Neural cell (in vitro differentiated cells): ENCODE measurements around the gene RHOF.

Source experiments
- EP300 ChIP-seq: fragments of 450-650 bp; conservative IDR thresholded peaks from 2 replicates; pipeline ENCODE4 v1.6.1; 2014; ENCODE audit warnings: antibody characterized with exemption, mild to moderate bottlenecking, moderate library complexity; ENCODE audit not compliant: poor library complexity, severe bottlenecking
- EZH2 ChIP-seq: fragments of 200-600, 300-800 bp; shearing (Covaris generic), sonication (generic); IDR thresholded peaks from 2 replicates; pipeline ENCODE4 v1.6.1; 2014; ENCODE audit warnings: antibody characterized with exemption, low read length, borderline replicate concordance, mild to moderate bottlenecking; ENCODE audit not compliant: insufficient read depth, poor library complexity, severe bottlenecking
- MXI1 ChIP-seq: fragments of 450-650 bp; conservative IDR thresholded peaks from 2 replicates; pipeline ENCODE4 v1.6.1; 2014; ENCODE audit warnings: antibody characterized with exemption, mild to moderate bottlenecking; ENCODE audit not compliant: poor library complexity, severe bottlenecking
- POLR2AphosphoS5 ChIP-seq: IDR thresholded peaks from 2 replicates; pipeline ENCODE4 v1.6.1; 2012
- RAD21 ChIP-seq: fragments of 450-650 bp; conservative IDR thresholded peaks from 2 replicates; pipeline ENCODE4 v1.6.1; 2014; ENCODE audit warnings: antibody characterized with exemption, mild to moderate bottlenecking, moderate library complexity
- SMC3 ChIP-seq: fragments of 450-650 bp; conservative IDR thresholded peaks from 2 replicates; pipeline ENCODE4 v1.6.1; 2014; ENCODE audit warnings: antibody characterized with exemption, mild to moderate bottlenecking, moderate library complexity; ENCODE audit not compliant: poor library complexity
- TAF1 ChIP-seq: IDR thresholded peaks from 2 replicates; pipeline ENCODE4 v1.6.1; 2012; ENCODE audit warnings: low read depth
- TF ChIP-seq, protein P1 (sequence below): fragments of 450-650 bp; IDR thresholded peaks from 2 replicates; pipeline ENCODE4 v1.5.1; 2014; ENCODE audit warnings: antibody characterized with exemption, mild to moderate bottlenecking, moderate library complexity; ENCODE audit not compliant: poor library complexity, severe bottlenecking
- TF ChIP-seq, protein P2 (sequence below): IDR thresholded peaks from 2 replicates; pipeline ENCODE4 v1.6.1; 2012; ENCODE audit warnings: borderline replicate concordance

DNA sequence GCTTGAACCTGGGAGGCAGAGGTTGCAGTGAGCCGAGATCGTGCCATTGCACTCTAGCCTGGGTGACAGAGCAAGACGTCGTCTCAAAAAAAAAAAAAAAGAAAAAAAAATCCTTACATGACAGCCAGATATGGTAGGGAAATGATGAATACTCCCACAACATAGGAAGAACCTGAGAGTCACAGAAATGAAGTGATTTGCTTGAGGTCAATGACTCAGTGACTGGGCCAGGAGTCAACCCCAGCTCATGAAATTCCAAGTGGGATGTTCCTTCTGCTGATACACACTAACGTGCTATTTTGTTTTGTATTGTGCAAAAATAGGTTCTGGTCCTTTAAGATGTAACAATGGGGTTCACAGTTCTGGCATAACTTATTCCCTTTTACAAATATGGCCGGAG is 9.0 kb downstream of the RHOF start:
- TF ChIP-seq, protein P1, sequence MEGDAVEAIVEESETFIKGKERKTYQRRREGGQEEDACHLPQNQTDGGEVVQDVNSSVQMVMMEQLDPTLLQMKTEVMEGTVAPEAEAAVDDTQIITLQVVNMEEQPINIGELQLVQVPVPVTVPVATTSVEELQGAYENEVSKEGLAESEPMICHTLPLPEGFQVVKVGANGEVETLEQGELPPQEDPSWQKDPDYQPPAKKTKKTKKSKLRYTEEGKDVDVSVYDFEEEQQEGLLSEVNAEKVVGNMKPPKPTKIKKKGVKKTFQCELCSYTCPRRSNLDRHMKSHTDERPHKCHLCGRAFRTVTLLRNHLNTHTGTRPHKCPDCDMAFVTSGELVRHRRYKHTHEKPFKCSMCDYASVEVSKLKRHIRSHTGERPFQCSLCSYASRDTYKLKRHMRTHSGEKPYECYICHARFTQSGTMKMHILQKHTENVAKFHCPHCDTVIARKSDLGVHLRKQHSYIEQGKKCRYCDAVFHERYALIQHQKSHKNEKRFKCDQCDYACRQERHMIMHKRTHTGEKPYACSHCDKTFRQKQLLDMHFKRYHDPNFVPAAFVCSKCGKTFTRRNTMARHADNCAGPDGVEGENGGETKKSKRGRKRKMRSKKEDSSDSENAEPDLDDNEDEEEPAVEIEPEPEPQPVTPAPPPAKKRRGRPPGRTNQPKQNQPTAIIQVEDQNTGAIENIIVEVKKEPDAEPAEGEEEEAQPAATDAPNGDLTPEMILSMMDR: no peak
- no peak for TF ChIP-seq POLR2AphosphoS5
- TF ChIP-seq, protein P2, sequence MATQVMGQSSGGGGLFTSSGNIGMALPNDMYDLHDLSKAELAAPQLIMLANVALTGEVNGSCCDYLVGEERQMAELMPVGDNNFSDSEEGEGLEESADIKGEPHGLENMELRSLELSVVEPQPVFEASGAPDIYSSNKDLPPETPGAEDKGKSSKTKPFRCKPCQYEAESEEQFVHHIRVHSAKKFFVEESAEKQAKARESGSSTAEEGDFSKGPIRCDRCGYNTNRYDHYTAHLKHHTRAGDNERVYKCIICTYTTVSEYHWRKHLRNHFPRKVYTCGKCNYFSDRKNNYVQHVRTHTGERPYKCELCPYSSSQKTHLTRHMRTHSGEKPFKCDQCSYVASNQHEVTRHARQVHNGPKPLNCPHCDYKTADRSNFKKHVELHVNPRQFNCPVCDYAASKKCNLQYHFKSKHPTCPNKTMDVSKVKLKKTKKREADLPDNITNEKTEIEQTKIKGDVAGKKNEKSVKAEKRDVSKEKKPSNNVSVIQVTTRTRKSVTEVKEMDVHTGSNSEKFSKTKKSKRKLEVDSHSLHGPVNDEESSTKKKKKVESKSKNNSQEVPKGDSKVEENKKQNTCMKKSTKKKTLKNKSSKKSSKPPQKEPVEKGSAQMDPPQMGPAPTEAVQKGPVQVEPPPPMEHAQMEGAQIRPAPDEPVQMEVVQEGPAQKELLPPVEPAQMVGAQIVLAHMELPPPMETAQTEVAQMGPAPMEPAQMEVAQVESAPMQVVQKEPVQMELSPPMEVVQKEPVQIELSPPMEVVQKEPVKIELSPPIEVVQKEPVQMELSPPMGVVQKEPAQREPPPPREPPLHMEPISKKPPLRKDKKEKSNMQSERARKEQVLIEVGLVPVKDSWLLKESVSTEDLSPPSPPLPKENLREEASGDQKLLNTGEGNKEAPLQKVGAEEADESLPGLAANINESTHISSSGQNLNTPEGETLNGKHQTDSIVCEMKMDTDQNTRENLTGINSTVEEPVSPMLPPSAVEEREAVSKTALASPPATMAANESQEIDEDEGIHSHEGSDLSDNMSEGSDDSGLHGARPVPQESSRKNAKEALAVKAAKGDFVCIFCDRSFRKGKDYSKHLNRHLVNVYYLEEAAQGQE: no peak
- no peak for TF ChIP-seq RAD21
- no peak for TF ChIP-seq EZH2
- TF ChIP-seq TAF1: no peak
- TF ChIP-seq EP300: no peak
- TF ChIP-seq SMC3: no peak
- no peak for TF ChIP-seq MXI1
